ENCODE results near the gene AHNAK2.
"Not testable (repeated sequence)": the region's sequence is repeated elsewhere in the genome, so short reads cannot be mapped to it uniquely, and the experiment has no call there.

AHNAK2 gene

DNA sequence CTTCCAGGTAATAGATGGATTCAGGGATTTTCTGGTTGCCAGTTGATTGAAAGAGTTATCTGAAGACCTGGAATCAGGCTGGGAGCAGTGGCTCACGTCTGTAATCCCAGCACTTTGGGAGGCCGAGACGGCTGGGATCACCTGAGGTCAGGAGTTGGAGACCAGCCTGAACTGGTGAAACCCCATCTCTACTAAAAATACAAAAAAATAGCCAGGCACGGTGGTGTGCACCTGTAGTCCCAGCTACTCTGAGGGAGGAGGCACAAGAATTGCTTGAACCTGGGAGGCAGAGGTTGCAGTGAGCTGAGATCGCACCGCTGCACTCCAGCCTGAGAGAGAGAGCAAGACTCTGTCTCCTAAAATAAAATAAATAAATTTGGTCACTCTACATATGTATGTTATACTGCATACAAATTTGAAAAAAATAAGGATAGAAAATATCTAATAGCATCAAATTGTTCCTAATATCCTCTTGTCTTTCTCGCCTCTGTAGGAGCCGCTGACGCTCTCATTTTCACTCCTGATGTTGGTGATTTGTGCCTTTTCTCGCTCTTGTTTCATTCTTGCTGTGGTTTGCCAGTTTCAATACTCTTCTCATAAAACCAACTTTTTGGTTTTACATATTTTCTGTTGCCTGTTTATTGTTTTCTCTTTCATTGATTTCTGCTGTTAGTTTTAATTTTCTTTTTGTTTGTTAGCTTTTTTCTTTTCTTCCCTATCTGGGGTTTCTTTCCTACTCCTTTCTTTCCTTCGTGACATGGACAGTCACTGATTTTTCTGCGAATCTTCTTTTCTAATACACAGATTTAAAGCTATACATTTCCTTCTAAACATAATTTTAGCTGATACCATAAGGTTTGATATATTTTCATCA is 77.3 kb downstream of the AHNAK2 start:
- DNase-seq (ENCODE audit: low read depth in 2 of 3, low spot score in 1 of 3) = no peak

DNA sequence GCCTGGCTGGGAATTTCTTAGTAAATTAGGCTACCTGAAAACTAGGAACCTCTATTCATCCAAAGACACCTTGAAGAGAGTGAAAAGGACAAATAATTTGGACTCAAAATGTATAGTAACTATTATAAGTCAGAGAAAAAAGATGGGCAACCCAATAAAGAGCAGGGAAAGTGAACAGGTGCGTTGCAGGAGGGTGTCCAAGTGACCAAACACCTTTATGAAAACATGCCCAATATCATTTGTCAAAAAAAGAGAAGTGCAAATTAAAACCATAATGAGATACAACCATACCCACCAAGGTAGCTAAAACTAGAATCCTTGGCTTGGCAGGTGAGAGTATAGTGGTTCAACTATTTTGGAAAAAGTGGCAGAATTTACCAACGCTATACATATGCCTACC is 78.4 kb downstream of the AHNAK2 start:
- no peak for DNase-seq (ENCODE audit: low read depth in 2 of 3, low spot score in 1 of 3)

DNA sequence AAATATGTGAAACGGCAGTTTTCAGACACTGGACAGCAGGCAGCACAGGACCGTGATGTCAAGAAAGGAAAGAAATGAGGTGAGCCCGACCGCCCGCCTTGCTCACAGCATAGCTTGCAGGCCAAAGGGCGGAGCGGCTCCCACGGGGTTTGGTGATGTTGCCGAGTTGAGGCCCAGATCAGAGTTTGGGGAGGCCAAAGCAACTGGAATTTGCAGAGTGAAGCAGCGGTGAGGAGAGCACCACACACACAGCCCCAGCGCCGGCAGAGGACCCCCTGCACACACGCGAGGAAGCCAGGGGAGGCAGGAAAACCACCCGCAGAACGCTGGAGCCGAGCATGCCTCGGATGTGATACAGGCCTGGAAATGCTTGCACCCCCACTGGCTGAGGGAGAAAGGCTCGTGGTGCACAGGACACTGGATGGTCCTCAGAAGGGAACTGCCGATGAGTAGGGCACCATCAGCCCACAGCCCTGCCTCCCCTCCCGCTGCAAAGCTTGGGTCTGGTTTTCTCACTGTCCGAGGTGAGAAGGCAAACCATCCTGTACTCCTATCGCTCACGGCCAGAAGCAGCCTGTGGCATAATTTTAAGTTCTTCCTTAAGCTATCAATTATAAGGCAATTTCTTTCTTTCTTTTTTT is 79.2 kb downstream of the AHNAK2 start:
- no peak for DNase-seq (ENCODE audit: low read depth in 2 of 3, low spot score in 1 of 3)

DNA sequence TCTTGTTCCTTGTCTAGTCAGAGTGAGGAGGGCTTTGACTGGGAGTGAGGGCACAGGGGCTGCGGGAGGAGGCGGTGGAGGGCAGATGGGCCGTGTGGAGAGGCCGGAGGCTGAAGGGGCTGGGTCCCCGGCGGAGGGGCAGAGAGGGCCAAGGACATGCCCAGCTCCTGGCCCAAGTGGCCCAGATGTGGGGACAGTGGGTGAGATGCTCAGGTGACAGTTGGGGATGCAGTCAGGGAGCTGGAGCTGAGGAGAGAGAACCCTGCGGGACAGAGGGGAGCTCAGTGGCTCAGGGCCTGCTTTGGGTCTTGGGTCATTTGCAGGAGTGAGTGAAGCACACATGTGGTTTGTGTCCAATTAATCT is 80.0 kb downstream of the AHNAK2 start:
- DNase-seq (ENCODE audit: low read depth in 2 of 3, low spot score in 1 of 3) = no peak

DNA sequence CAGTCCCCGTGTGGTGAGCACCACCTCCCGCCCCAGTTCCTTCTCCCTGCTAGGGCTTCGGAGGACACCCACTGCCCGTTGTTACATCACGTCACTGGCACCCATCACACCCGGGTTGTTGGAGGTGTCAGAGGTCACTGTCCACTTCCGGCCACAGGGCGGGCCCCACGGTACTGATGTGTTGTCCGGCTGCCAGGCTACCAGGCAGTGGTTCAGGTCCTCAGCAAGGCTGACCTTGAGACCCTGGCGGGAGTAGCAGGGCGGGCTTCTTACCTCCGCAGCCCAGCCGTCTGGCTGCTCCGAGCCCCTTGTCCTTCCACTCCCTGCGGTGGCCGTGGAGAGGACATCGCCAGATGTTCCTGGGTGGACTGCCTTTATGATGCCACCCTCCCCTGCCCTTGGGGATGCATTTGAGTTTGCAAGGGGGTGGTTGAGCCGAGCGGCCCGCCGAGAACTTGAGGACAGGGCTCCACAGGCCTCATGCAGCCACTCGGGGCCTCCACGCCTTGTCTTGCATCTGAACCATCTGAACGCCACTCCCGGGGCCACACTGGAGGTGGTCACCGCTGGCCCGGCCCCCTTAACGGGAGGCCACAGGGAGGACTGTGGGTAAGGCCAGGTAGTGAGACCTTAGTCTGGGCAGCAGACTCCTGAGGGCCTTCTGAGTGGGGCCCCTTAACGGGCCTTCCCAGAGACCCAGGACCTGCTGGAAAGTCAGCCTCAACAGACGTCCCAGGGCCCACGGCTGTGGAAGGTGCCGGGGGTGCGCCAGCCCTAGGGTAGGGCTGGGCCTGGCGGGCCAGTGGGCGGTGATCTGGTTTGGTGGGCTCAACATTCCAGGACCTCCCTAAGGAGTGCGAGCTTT is 80.6 kb downstream of the AHNAK2 start:
- no peak for DNase-seq (ENCODE audit: low read depth in 2 of 3, low spot score in 1 of 3)

DNA sequence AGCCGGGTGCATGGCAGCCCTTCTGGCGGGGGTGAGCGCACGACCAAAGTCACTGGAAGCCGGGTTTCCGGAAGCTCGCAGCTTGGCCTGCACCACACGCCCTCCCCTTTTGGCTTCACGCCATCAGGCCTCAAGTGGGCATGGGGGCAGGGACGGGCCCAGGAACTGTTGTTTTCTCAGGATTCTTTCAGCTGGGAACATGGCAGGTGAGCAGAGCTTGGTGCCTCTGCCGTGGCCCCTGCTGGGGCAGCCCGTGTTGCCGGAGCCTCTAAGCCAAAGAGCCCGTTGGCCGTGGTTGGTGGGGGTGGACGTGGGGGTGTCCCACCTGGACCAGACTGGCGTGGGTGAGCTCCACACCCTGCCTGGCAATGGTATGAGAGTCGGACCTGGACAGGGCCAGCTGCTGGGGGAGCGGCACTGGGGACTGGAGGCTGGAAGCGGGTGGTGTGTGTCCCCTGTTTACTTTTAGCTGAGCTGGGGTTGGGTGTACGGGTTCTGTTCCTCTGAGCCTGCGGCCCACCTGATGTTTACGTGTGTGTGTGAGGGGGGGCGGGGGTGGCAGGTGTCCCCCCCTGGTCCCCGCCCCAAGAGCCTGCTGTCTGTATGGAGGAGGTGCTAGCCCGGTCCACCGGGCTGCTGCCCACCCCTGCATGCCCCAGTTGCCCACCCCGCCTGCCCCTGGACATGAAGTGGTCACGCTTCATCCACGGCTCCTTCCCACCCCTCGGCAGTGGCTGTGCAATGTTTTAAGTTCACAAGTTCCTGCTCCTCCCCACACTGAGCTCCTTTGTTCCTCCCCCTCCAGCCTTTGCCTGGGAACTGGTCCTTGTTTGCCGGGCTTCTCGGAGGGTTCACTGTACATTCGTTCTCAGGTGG is 82.2 kb downstream of the AHNAK2 start:
- no peak for DNase-seq (ENCODE audit: low read depth in 2 of 3, low spot score in 1 of 3)

DNA sequence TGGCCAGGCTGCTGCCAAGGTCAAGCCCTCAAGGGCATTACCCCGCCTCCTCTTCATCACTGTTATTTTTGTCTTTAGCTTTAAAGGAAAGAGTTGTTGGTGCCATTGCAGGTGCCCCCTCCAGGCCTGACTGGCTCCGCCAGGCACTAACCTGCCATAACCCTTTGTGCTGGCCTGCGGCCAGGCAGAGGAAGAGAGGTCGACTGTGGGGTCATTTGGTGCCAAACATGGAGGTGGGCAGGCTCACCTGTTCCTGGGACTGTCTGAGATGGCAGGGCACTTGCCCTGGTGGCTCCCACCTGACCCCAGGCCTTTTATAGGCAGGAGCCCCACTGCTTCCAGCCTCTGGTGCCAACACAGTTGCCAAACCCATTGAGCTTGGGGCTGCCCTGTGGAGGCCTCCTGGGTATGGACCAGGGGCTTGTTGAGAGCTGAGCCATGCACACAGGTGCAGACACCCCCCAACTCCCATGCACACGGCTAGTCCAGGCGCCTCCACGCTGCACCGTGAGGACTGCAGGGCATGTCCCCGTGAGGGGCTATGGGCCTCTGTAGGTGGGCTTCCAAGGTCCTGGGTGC is 82.9 kb downstream of the AHNAK2 start:
- DNase-seq (ENCODE audit: low read depth in 2 of 3, low spot score in 1 of 3) = no peak

DNA sequence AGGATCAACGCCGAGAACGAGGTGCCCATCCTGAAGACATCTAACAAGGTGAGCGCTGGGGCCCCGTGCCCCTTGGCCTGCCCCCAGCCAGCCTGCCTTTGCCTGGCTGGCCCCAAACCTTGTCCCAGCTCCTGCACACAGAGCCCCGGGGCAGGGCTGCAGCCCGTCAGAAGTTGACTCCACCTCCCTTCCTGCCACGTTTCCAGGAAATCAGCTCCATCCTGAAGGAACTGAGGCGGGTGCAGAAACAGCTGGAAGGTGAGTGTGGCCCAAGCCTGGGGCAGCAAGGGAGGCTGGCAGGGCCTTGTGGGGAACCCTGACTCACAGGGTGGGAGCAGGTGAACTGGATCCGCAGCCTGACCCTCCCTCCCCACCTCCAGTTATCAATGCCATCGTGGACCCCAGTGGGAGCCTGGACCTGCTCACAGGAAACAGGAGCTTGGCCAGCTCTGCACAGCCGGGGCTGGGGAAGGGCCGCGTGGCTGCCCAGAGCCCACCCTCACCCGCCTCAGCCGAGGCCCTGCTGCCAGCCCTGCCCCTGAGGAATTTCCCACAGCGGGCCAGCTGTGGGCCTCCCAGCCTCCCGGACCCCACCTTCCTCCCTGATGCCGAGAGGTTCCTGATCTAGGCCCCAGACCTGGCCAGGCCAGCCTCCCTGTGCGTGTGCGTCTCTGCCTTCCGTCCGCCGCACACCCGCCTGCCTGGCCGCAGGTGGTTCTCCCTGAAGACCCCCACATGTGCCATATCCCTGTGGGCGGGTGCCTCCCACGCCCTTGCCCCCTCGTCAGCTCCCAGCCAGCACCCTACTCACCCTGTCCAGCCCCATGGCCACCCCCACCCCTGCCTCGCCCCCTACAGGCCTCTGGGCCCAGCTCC is 83.6 kb downstream of the AHNAK2 start:
- DNase-seq (ENCODE audit: low read depth in 2 of 3, low spot score in 1 of 3) = no peak

DNA sequence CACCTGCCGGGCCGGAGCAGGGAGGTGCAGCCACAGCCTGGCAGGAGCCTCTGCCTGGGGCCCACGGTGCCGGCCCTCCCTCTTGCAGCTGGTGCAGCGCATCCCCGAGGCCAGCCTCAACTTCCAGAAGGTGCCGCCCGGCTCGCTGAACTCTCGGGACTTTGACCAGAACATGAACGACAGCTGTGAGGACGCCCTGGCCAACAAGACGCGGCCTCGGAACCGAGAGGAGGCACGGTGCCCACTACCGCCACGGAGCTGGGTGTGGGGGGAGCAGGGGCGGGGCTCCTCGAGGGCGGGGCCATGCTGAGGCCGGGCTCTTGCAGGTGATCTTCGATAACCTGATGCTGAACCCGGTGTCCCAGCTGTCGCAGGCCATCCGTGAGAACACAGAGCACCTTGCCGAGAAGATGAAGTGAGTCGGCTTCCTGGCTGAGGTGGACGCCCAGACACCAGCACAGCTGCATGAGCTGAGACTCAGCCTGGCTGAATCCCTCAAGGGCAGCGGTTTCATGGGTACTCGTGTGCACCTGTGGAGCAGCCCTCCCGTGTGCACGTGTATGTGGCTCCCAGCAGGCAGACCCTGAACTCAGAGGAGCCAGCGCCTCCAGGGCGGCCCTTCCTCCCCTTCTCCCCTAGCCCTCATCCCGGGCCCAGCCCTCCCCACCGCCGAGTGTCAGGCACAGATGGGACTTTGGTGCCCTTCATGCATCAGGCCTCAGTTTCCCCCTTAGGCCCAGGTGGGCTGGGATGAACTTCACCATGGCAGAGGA is 84.6 kb downstream of the AHNAK2 start:
- DNase-seq (ENCODE audit: low read depth in 2 of 3, low spot score in 1 of 3) = no peak

DNA sequence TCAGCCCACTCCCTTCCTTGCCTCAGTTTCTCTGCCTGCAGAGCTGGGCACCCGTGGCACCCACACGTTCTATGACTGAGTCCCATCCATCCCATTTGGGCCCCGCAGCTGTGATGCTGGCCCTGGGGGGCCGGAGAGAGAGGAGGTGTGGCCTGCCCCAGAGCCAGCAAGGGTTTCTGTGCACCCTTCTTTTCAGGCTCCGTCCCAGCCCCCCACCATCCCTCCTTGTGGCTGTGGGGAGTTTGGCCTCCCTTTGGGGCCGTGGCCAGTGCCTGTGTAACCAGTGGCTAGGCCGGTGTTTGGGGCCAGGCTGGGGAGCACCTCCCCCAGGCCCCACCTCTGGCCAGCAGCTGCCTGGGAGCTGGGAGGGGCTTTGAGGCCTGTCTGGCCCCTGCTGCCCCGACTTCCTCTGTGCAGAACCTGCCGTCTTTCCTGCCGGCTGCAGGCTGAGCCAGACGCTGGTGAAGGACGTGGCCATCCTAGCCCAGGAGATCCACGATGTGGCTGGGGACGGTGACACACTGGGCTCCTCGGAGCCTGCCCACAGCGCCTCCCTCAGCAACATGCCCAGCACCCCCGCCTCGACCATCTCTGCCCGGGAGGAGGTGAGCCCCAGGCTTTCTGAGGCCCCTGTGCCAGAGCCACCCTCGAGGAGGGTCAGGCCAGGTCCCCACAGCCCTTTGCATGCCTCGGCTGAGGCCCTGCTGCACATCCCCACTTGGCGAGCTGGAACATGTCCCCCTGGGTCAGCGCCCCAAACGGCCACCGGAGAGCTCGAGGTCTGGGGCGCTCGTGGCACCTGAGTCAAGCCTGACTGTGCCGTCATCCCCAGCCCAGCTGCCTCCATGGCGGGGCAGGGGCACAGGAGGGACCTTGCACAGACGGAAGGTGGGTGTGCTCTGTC is 85.4 kb downstream of the AHNAK2 start:
- DNase-seq (ENCODE audit: low read depth in 2 of 3, low spot score in 1 of 3) = no peak

DNA sequence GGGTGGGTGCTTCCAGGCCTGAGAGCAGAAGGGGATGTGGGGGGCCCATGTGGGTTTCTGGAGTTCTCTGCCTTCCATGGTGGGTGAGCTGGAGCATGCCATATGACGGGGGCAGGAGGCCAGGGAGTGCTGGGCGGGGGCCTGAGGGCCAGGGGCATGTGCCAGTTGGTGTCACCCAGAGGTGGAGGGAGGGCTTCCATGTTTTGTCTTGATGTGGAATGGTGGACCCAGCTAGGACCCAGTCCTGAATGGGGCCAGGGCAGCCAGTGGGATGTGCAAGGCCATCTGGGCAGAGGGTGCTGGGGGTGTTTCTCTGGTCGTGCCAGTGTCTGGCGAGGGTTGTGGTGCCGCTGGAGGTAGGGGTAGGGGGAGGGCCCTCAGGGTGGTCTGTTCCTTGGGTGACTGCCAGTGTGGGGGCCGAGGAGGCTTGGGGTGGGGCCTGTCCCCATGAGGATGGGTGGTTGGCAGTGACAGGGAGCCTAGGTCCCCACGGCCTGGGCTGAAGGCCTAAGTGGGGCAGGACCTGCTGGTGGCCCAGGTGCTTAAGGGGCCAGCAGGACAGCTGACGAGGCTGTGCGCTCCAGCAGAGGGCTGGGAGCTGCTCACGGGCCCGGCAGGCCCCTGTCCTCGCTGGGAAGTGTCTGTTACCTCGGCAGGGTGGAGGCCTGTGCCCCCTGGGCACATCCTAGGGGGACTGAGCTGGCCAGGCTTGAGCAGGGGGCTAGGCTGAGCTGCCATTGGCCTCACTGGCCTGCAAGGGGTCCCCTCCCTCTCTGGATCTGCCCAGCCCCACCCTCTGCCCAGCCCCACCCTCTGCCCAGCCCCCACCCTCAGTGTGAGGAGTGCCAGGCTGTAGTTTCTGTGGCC is 86.3 kb downstream of the AHNAK2 start:
- no peak for DNase-seq (ENCODE audit: low read depth in 2 of 3, low spot score in 1 of 3)

DNA sequence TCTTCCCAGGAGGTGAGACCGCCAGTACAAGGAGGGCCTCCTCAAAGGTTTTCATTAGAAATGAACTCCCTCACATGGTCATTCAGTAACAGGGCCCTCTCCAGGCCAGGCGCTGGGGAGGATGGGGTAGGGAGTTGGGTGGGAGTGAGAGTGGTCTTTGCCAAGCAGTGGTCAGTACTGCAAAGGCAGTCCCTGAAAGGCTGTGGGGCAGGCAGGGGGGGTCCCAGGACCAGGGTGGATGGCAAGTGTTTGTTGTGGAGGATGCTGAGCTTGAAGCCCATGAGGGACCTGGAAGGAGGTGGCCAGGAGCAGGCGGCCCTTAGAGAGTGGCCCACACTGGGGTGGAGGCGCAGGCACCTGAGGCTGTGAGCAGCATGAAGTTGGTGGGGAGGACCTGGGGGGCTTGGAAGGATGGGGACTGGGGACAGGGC is 87.0 kb downstream of the AHNAK2 start:
- DNase-seq (ENCODE audit: low read depth in 2 of 3, low spot score in 1 of 3) = no peak

DNA sequence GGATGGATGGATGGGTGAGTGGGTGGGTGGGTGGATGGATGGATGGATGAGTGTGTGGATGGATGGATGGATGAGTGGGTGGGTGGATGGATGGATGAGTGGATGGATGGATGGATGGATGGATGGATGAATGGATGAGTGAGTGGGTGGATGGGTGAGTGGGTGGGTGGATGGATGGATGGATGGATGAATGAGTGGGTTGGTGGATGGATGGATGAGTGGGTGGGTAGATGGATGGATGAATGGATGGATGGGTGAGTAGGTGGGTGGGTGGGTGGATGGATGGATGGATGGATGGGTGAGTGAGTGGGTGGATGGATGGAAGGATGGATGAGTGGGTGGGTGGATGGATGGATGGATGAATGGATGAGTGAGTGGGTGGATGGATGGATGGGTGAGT is 87.9 kb downstream of the AHNAK2 start:
- not testable (repeated sequence) for DNase-seq (ENCODE audit: low read depth in 2 of 3, low spot score in 1 of 3)

DNA sequence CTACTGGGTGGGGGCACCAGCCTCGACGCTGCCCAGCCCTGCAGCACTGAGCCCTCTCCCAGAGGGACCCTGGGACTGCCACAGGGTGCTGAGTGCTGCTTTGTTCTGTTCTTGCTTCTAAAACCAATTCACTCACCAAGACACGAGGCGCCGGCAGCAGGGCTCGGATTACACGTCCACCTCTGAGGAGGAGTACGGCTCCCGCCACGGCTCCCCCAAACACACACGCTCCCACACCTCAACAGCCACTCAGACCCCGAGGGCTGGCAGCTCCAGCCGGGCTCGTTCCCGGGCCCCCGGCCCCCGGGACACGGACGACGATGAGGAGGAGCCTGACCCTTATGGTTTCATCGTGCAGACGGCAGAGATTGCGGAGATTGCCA is 88.8 kb downstream of the AHNAK2 start:
- DNase-seq (ENCODE audit: low read depth in 2 of 3, low spot score in 1 of 3) = no peak

DNA sequence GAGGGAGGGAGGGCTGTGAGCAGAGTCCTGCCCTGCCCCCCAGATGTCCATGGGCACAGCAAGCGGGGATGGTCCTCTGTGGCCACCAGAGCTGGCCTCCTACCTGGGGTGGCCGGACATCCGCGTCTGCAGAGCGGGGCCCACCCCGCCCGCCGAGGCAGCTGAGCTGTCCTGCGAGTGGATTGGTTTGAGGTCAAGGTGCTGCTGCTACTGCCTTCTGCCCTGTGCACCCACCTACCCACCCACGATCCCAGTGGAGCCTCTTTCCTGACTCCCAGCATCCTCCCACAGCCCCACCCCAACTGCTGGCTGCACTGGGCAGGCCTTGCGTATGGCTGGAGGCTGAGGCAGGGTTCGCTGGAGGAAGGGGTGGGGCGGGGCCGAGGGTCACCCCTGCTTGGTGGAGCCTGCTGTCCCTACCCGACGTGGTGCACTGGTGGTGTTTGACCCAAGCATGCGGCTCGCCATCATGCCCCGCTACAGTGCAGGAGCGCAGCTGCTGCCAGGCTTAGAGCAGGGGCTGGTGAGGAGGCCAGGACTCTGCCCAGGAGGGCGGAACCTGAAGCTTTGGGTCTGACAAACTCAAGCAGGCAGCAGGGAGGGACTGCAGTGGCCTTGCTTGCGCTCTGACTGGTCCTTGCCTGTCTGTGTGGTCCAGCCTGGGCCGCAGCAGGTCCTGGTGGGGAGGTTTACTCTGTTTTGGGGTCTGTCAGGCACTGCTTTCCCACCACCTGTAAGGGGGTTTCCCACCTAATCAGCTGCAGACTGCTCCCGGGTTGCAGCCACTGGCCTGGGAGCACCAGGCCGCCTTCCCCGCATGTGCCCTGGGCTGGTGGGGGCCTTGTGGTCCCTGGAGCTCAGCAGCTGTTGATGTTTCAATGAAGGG is 89.4 kb downstream of the AHNAK2 start:
- no peak for DNase-seq (ENCODE audit: low read depth in 2 of 3, low spot score in 1 of 3)
